ENCODE data around the gene XRCC1.
"Not testable (repeated sequence)": the region's sequence is repeated elsewhere in the genome, so short reads cannot be mapped to it uniquely, and the experiment has no call there.

XRCC1 gene

DNA sequence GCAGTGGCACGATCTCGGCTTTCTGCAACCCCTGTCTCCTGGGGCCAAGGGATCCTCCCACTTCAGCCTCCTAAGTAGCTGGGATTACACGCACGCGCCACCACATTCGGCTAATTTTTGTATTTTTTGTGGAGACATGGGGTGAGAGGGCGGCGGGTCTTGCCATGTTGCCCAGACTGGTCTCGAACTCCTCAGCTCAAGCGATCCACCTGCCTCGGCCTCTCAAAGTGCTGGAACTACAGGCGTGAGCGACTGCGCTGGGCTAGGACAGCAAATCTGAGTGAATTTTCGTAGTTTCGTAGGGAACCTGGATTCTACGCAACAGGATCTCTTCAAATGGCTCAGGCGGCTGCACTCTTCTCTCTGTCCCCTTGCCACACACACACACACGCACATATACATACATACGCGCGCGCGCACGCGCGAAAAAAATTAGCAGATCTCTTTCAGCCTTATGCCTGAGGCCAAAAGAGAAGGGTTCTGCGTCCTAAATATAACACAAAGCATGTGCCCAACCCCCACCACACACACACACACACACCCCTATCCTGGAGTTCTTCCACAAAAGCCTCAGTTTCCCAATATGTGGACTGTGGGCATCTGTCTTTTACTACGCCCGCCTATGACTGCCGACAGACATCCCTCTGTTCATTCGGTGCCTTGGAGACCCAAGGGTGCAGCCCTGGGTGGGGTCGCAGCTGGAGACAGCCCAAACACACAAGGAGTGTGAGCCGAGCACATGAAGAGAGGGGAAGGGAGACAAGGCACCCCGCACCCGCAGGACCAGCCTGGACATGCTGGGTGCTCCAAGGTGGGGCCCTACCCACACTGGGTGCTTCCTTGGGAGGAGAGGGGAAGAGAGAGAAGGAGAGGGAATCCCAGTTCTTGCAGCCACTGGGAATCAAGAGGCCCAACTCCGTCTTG, 890 bp upstream of the XRCC1 start:
- no peak for DNase-seq (ENCODE audit: low read depth, low spot score)

- DNase-seq (ENCODE audit: low read depth, low spot score), result no peak
Measured at GRCh38 chr19:43574424-43575155, 737 bp downstream of the XRCC1 start.

- no peak for DNase-seq (ENCODE audit: low read depth, low spot score)
Measured at GRCh38 chr19:43572171-43572588, 3.1 kb downstream of the XRCC1 start.

GRCh38 chr19:43570174-43570791, 5.0 kb downstream of the XRCC1 start:
- DNase-seq (ENCODE audit: low read depth, low spot score), result no peak

- DNase-seq (ENCODE audit: low read depth, low spot score), result no peak
Measured at GRCh38 chr19:43569657-43570056, 5.7 kb downstream of the XRCC1 start.

DNA sequence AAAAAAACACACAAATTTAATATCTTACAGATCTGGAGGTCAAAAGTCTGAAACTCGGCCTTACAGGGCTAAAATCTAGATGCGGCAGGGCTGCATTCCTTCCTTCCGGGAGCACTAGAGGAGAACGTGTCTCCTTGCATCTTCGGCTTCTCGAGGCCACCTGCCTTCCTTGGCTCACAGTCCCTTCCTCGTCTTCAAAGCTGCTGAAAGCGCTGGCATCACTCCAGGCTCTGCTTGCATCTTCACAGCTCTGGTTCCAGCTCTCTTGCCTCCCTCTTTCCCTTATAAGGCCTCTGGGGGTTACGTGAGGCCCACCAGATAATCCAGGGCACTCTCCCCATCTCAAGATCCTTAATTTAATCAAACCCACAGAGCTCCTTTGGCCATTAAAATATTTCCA, 10.5 kb downstream of the XRCC1 start:
- DNase-seq (ENCODE audit: low read depth, low spot score), result no peak

DNA sequence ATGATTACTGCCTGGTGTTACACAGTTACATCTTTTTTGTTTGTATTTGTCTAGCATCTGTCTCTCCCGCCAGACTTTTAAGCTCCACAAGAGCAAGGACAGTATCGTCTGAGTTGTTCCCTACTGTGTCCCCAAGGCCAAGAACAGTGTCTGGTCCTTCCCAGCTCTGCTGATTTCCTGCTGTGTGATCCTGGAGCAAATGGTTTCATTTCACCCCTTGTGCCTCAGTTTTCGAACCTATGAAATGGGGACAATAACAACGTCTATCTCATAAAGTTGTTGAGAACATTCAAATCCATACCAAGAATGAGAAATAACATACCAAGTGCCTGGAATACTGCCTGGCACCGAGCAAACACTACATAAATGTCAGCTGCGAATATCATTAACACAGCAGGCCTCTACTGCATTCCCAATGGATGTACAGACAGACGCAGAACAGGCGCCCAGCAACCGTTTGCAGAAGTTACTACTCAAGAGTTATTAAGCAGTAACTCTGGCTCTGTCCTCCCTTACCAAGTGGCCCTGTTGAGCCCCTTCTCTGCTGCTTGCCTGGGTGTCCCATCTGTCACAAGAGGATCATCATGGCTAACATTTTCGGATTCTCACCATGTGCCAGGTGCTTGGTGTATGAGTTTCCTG, 11.4 kb downstream of the XRCC1 start:
- DNase-seq (ENCODE audit: low read depth, low spot score), result no peak

DNA sequence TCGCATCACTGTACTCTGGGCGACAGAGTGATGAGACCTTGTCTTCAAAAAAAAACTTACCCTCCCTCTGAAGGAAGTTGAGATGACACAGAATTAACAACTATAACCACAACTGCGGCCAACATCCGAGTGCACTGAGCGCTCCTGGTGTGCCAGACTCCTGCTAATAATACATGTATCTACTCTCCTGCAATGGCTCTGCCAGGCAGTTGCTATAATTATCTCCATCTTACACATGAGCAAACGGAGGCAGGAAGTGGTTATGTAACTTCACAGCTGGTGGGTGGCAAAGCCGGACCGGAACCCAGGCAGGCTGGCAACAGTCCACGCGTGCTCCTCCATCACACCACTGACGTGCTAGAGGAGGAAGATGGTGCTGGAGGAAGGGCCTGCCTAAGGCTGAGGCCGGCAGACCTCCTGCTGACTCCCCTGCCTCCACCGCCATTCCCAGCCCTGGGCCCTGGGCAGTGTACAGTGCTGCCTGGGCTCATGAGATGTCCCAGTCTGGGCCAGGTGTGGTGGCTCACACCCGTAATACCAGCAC, 12.6 kb downstream of the XRCC1 start:
- peak; percentile 62 for DNase-seq (ENCODE audit: low read depth, low spot score)

DNA sequence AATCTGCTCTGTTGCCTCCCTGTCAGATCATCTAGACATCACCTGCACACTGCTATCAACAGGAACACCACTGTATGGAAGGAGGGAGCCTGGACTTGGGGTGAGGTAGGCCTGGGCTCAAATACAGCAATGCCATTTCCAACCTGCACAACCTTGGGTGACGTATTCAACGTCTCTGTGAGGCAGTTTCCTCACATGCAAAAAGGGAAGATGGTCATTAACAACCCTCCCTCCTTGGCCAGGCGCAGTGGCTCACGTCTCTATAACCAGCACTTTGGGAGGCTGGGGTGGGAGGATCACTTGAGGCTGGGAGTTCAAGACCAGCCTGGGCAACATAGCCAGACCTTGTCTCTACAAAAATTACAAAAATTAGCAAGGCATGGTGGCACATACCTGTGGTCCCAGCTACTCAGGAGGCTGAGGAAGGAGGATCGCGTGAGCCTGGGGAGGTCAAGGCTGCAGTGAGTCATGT, 13.1 kb downstream of the XRCC1 start:
- no peak for DNase-seq (ENCODE audit: low read depth, low spot score)

DNA sequence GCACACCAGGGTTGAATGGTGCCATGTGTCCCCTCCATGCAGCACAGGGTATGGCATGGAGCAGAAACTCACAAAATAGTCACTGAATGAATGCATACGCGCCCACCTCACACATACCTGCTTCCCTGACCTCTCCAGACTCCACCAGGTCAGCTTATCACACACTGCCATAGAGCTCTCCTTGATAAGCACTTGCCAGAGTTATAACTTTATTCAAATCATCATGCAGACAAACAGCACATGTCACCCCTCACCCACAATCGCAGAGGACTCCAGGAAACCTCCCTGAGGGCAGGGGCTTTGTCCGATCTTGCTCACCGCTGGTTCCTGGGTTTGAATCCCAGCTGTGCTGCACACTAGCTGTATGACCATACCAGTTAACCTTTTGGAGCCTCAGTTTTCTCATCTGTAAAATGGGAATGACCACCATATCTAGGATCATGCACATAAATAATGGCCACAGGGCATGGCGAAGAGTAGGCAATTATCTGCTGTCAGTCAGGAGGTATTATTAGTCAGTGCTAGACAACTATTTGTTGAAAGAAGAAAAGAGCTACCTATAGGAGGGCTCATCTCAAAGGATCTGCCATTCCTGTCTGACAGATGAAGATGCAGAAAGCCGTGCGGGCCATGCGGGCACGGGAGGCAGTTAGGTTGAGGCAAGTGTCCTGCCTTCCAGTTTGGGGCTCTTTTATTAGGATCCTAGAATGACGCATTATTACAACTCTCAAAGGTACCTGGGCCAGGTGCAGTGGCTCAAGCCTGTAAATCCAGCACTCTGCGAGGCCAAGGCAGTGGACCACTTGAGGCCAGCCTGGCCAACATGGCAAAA, 14.0 kb downstream of the XRCC1 start:
- no peak for DNase-seq (ENCODE audit: low read depth, low spot score)

GRCh38 chr19:43560687-43561086, 14.6 kb downstream of the XRCC1 start:
- DNase-seq (ENCODE audit: low read depth, low spot score), result no peak

- peak; percentile 58 for DNase-seq (ENCODE audit: low read depth, low spot score)
Measured at GRCh38 chr19:43555185-43555770, 20.0 kb downstream of the XRCC1 start.

DNA sequence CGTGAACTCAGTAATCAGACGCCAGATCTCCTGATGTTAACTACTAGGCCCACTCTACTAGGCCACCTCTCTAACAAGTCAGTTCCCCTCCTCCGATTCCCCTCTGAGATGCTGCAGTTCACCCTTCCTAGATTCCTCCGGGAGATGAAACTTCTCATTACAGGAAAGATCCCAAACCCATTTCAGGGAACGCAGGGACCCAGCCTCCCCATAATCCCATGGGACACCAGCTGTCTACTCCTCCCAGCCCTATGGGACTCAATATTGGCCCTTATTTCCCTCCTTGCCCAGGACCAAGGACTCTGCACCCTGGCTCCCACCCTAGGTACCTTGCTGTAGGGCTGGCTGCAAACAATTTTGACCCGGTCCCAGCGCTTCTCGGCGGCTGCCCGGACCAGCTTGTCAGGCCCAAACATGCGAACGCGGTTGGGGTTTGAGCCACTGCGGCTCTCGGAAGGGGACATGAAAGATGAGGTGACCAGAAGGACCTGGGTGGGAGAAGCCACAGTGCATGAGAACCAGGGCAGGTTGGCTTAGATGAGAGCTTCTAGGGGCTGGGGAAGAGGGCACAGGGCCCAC, 20.9 kb downstream of the XRCC1 start:
- DNase-seq (ENCODE audit: low read depth, low spot score), result no peak

DNA sequence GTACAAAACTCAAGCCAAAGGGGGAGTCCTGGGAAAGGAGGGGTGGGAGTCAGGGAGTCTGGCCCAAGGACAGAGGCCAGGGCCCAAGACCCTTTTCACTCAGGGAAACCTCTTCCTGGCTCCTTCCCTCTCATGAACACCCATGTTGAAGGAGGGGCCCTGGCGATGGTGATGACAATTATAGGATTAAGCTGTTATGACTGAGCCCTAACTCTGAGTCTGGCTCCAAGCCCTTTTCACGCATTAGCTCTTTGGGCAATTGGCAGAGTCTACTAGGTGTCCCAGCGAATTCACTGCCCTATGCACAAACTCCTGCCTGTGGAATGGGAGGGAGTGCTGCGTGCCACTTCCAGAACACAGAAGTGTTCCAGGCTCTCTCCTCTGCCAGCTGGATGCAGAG, 21.7 kb downstream of the XRCC1 start:
- no peak for DNase-seq (ENCODE audit: low read depth, low spot score)

- no peak for DNase-seq (ENCODE audit: low read depth, low spot score)
Measured at GRCh38 chr19:43552616-43553015, 22.7 kb downstream of the XRCC1 start.

GRCh38 chr19:43552198-43552450, 23.2 kb downstream of the XRCC1 start:
- DNase-seq (ENCODE audit: low read depth, low spot score), result no peak

- no peak for DNase-seq (ENCODE audit: low read depth, low spot score)
Measured at GRCh38 chr19:43551399-43552197, 23.7 kb downstream of the XRCC1 start.

DNA sequence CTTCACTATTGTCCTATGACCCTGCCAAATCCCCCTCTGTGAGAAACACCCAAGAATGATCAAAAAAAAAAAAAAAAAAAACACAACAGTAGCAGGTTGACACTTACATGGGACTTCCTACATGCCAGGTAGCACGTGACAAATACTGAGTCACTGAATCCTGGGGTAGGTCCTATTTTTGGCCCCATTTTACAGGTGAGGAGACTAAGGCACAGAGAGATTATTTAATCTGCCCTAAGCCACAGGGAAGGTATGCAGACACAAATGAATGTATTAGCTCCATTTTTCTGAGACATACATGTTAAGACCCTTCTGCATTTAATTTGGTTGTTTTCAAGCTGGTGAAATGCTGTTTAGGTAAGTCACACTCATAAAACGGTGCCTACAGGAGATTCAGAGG, 26.6 kb downstream of the XRCC1 start:
- no peak for DNase-seq (ENCODE audit: low read depth, low spot score)

DNA sequence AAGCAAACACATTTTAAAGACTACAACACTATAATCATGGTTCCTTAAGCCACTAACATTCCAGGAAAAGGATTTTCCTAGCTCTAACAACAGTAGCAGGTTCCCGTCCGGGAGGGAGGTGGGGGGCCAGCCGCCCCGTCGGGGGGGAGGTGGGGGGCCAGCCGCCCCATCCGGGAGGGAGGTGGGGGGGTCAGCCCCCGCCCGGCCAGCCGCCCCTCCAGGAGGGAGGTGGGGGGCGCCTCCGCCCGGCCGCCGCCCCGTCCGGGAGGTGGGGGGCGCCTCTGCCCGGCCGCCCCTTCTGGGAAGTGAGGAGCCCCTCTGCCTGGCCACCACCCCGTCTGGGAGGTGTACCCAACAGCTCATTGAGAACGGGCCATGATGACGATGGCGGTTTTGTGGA, 27.4 kb downstream of the XRCC1 start:
- not testable (repeated sequence) for DNase-seq (ENCODE audit: low read depth, low spot score)
